ENCODE measurements around the gene ANGPTL5. TPM values are rescaled to one million over a fixed set of nuclear protein-coding genes. Genes with fewer than 3 reads are reported as not detected.

ANGPTL5 gene
- total RNA-seq, 1 donor = 1.8 TPM

DNA sequence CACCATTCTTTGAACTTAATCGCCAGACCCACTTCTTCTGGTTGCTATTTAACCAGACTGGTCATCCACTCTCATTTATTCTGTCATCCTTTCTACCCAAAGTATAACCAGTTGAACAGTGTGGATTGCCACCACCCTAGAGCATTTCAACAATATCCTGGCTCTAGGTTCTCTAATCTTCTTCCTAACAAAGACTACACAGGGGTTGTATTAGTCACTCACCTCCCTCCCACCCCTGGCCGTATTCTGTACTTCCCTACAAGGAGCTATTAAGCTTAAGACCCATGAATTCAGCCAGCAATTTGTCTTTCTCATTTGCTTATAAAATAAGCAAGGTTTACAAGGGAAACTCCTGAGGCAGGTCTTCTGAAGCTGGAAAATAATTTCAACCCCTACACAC, 48.4 kb downstream of the ANGPTL5 start:
- peak; percentile 5 for DNase-seq (ENCODE audit: insufficient read length, low spot score, missing footprints)
- H4K20me1 ChIP-seq (ENCODE audit: insufficient read depth, low read length) = no peaks in the 10 kb centered on the region
- no peak overlapping the region for H3K4me3 ChIP-seq (ENCODE audit: insufficient read depth, low read length)
- no peak overlapping the region for H2AFZ ChIP-seq (ENCODE audit: low read length)
- H3K36me3 ChIP-seq (ENCODE audit: insufficient read depth, low read length) = no peaks in the 10 kb centered on the region
- no peaks in the 10 kb centered on the region for H3K79me2 ChIP-seq (ENCODE audit: insufficient read depth, low read length)
- H3K27ac ChIP-seq (ENCODE audit: low read depth, low read length) = peak overlapping the region; percentile 46
- H3K27me3 ChIP-seq (ENCODE audit: insufficient read depth, low read length) = no peaks in the 10 kb centered on the region
- H3K4me2 ChIP-seq (ENCODE audit: insufficient read depth, low read length) = no peak overlapping the region
- H3K9me3 ChIP-seq (ENCODE audit: low read depth, low read length) = peaks cover 5% of the 10 kb centered on the region
- TF ChIP-seq, protein P1, sequence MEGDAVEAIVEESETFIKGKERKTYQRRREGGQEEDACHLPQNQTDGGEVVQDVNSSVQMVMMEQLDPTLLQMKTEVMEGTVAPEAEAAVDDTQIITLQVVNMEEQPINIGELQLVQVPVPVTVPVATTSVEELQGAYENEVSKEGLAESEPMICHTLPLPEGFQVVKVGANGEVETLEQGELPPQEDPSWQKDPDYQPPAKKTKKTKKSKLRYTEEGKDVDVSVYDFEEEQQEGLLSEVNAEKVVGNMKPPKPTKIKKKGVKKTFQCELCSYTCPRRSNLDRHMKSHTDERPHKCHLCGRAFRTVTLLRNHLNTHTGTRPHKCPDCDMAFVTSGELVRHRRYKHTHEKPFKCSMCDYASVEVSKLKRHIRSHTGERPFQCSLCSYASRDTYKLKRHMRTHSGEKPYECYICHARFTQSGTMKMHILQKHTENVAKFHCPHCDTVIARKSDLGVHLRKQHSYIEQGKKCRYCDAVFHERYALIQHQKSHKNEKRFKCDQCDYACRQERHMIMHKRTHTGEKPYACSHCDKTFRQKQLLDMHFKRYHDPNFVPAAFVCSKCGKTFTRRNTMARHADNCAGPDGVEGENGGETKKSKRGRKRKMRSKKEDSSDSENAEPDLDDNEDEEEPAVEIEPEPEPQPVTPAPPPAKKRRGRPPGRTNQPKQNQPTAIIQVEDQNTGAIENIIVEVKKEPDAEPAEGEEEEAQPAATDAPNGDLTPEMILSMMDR (IDR thresholded peaks at IDR 0.05; ENCODE audit: extremely low read depth, low read depth, low read length) = no peak
- H3K4me1 ChIP-seq (ENCODE audit: insufficient read depth, low read length) = peaks cover 63% of the 10 kb centered on the region

DNA sequence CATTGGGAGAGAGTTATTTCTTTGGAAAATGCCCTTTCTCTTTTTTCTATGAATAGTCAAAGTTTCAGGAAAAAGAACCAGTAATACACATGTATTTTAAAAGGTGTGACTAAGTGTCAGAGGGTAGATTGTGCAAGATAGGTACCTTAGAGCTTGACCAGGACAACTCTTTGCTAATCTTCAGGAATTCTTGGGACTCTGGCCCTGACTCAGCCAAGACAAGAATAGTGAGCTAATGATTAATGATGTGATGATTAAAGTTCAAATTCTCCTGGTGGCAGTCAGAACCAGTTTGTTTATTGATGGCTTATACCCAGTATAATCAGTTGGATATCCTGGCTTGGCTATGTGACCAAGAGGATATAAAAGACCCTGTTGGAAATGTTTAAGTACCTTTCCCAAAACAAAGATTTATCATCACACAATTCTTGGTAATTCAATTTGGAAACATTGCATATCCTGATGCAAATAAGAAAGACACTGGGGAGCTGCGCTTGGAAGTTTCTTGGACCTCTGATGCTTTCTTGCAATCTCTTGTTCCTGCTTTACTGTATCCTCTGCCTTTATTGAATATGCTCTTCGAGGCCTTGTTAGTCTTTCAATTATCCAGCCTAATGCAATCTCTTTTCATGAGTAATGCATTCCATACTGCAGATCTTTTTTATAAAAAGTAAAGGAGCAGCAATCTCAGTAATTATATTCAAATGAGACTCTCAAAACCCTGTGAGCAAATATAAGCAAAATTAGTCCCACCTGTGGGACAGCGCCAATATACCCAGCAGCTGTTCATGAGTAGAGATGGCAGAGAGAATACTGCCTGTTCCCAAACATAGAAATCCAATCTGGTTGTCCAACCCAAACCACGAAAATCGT, 49.5 kb downstream of the ANGPTL5 start:
- H3K4me1 ChIP-seq (ENCODE audit: insufficient read depth, low read length) = peaks cover 64% of the 10 kb centered on the region
- H3K79me2 ChIP-seq (ENCODE audit: insufficient read depth, low read length) = no peaks in the 10 kb centered on the region
- no peaks in the 10 kb centered on the region for H3K27me3 ChIP-seq (ENCODE audit: insufficient read depth, low read length)
- peak overlapping the region; percentile 46 for H3K27ac ChIP-seq (ENCODE audit: low read depth, low read length)
- H2AFZ ChIP-seq (ENCODE audit: low read length) = no peak overlapping the region
- H4K20me1 ChIP-seq (ENCODE audit: insufficient read depth, low read length) = no peaks in the 10 kb centered on the region
- peak overlapping the region; percentile 5 for H3K4me2 ChIP-seq (ENCODE audit: insufficient read depth, low read length)
- TF ChIP-seq, protein P1 (IDR thresholded peaks at IDR 0.05; ENCODE audit: extremely low read depth, low read depth, low read length) = no peak
- peaks cover 5% of the 10 kb centered on the region for H3K9me3 ChIP-seq (ENCODE audit: low read depth, low read length)
- no peak overlapping the region for H3K4me3 ChIP-seq (ENCODE audit: insufficient read depth, low read length)
- peak; percentile 57 for DNase-seq (ENCODE audit: insufficient read length, low spot score, missing footprints)
- H3K36me3 ChIP-seq (ENCODE audit: insufficient read depth, low read length) = no peaks in the 10 kb centered on the region

DNA sequence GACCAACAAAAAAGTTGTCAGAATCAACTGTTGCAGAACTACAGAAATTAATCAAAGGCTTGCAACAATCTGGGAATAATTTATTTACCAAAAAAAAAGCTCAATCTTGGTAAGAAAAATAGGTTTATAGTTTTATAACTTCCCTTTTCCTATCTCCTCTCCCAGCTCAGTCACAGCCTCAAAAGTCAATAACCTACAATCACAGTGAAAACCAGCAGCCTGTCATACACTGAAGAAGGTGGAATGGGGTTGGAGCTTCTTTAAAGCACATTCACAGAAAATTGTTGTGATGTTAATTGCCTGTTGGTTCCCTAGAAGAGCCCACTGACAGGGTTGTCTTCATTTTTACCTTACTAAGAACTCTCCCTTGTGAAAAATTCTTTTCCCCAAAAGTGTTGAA, 52.2 kb downstream of the ANGPTL5 start:
- peak overlapping the region; percentile 14 for H3K27ac ChIP-seq (ENCODE audit: low read depth, low read length)
- peaks cover 57% of the 10 kb centered on the region for H3K4me1 ChIP-seq (ENCODE audit: insufficient read depth, low read length)
- peaks cover 5% of the 10 kb centered on the region for H3K9me3 ChIP-seq (ENCODE audit: low read depth, low read length)
- DNase-seq (ENCODE audit: insufficient read length, low spot score, missing footprints) = no peak
- no peaks in the 10 kb centered on the region for H3K36me3 ChIP-seq (ENCODE audit: insufficient read depth, low read length)
- no peak overlapping the region for H2AFZ ChIP-seq (ENCODE audit: low read length)
- H3K4me3 ChIP-seq (ENCODE audit: insufficient read depth, low read length) = no peak overlapping the region
- H3K79me2 ChIP-seq (ENCODE audit: insufficient read depth, low read length) = no peaks in the 10 kb centered on the region
- H4K20me1 ChIP-seq (ENCODE audit: insufficient read depth, low read length) = no peaks in the 10 kb centered on the region
- H3K4me2 ChIP-seq (ENCODE audit: insufficient read depth, low read length) = no peak overlapping the region
- TF ChIP-seq, protein P1 (IDR thresholded peaks at IDR 0.05; ENCODE audit: extremely low read depth, low read depth, low read length) = no peak
- H3K27me3 ChIP-seq (ENCODE audit: insufficient read depth, low read length) = no peaks in the 10 kb centered on the region

DNA sequence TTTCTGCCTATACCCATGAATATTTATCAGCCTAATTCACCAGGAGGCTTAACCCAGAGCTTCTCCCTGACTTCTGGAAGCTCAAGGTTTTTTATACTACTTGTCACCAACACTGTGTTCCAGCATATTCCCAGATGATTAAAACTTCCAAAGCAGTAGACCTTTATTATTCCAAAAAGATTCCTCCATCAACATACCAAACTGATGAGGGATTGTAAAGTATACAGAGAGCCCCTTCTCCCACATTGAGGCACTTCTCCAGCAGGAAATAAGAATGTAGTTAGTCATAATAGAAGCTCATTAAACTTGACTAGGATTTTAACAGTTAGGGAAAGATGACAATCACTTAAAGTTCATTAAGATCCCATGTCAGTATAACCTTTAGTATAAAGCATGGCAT, 53.0 kb downstream of the ANGPTL5 start:
- H3K36me3 ChIP-seq (ENCODE audit: insufficient read depth, low read length) = no peaks in the 10 kb centered on the region
- DNase-seq (ENCODE audit: insufficient read length, low spot score, missing footprints) = peak; percentile 71
- peak overlapping the region; percentile 40 for H3K4me2 ChIP-seq (ENCODE audit: insufficient read depth, low read length)
- H3K27me3 ChIP-seq (ENCODE audit: insufficient read depth, low read length) = no peaks in the 10 kb centered on the region
- no peaks in the 10 kb centered on the region for H4K20me1 ChIP-seq (ENCODE audit: insufficient read depth, low read length)
- no peaks in the 10 kb centered on the region for H3K79me2 ChIP-seq (ENCODE audit: insufficient read depth, low read length)
- no peak overlapping the region for H2AFZ ChIP-seq (ENCODE audit: low read length)
- H3K4me3 ChIP-seq (ENCODE audit: insufficient read depth, low read length) = no peak overlapping the region
- peaks cover 5% of the 10 kb centered on the region for H3K9me3 ChIP-seq (ENCODE audit: low read depth, low read length)
- peaks cover 57% of the 10 kb centered on the region for H3K4me1 ChIP-seq (ENCODE audit: insufficient read depth, low read length)
- H3K27ac ChIP-seq (ENCODE audit: low read depth, low read length) = peak overlapping the region; percentile 72
- TF ChIP-seq, protein P1 (IDR thresholded peaks at IDR 0.05; ENCODE audit: extremely low read depth, low read depth, low read length) = no peak
